DMS53 treated with DMSO at 0.1 percent for 48 hours (cell line): ENCODE results near the gene BPI.
"Not testable (repeated sequence)": the region's sequence is repeated elsewhere in the genome, so short reads cannot be mapped to it uniquely, and the experiment has no call there.

ENCODE experiments used
- DNase-seq: peaks from one replicate; lab custom pipeline; 2025; ENCODE audit not compliant: unreplicated experiment; lab: John Stamatoyannopoulos, UW

The BPI gene

GRCh38 chr20:38277691-38278090 is 26.3 kb upstream of the BPI start:
- DNase-seq = no peak

- no peak for DNase-seq
Measured at GRCh38 chr20:38278131-38278530, 25.8 kb upstream of the BPI start.

GRCh38 chr20:38278763-38279162 is 25.2 kb upstream of the BPI start:
- DNase-seq = no peak

GRCh38 chr20:38281176-38281915 is 22.6 kb upstream of the BPI start:
- not testable (repeated sequence) for DNase-seq

GRCh38 chr20:38283236-38283635 is 20.7 kb upstream of the BPI start:
- no peak for DNase-seq

- not testable (repeated sequence) for DNase-seq
Measured at GRCh38 chr20:38284066-38284650, 19.8 kb upstream of the BPI start.

- no peak for DNase-seq
Measured at GRCh38 chr20:38284893-38285444, 19.0 kb upstream of the BPI start.

GRCh38 chr20:38286586-38287531 is 17.1 kb upstream of the BPI start:
- no peak for DNase-seq

GRCh38 chr20:38290829-38291814 is 12.8 kb upstream of the BPI start:
- peak; percentile 5 for DNase-seq

GRCh38 chr20:38291966-38292365 is 12.0 kb upstream of the BPI start:
- no peak for DNase-seq

- no peak for DNase-seq
Measured at GRCh38 chr20:38293491-38294065, 10.4 kb upstream of the BPI start.

GRCh38 chr20:38294076-38294591 is 9.8 kb upstream of the BPI start:
- no peak for DNase-seq

GRCh38 chr20:38295811-38296210 is 8.1 kb upstream of the BPI start:
- no peak for DNase-seq

- DNase-seq = no peak
Measured at GRCh38 chr20:38296433-38296832, 7.5 kb upstream of the BPI start.

GRCh38 chr20:38297916-38298674 is 5.9 kb upstream of the BPI start:
- DNase-seq = no peak

GRCh38 chr20:38298768-38299288 is 5.1 kb upstream of the BPI start:
- no peak for DNase-seq

- DNase-seq = peak; percentile 40
Measured at GRCh38 chr20:38299963-38300362, 4.0 kb upstream of the BPI start.

GRCh38 chr20:38300438-38300837 is 3.5 kb upstream of the BPI start:
- no peak for DNase-seq

- DNase-seq = no peak
Measured at GRCh38 chr20:38301309-38301708, 2.6 kb upstream of the BPI start.
